HG03432 (cell line): ENCODE results near the gene KLRC1.
"Not testable (repeated sequence)": the region's sequence is repeated elsewhere in the genome, so short reads cannot be mapped to it uniquely, and the experiment has no call there.

Experiments used
- ATAC-seq: cut with Tn5 transposase; IDR thresholded peaks from one replicate; pipeline ENCODE4 v1.9.1; 2021; ENCODE audit warnings: mild to moderate bottlenecking, moderate library complexity; ENCODE audit not compliant: unreplicated experiment

Gene KLRC1

GRCh38 chr12:10453156-10453555 is at the start of gene KLRC1:
Gene KLRC1 (minus strand): TSS chr12:10453377. CDS start chr12:10451156, 2,221 bp downstream.
- no peak for ATAC-seq

GRCh38 chr12:10501030-10501429 is 47.9 kb upstream of the KLRC1 start:
- ATAC-seq: no peak

GRCh38 chr12:10498042-10498441 is 44.9 kb upstream of the KLRC1 start:
- no peak for ATAC-seq

- ATAC-seq: no peak
Measured at GRCh38 chr12:10497602-10498001, 44.4 kb upstream of the KLRC1 start.

GRCh38 chr12:10491766-10492165 is 38.6 kb upstream of the KLRC1 start:
- ATAC-seq: no peak

- ATAC-seq: not testable (repeated sequence)
Measured at GRCh38 chr12:10487328-10487727, 34.2 kb upstream of the KLRC1 start.

- ATAC-seq: not testable (repeated sequence)
Measured at GRCh38 chr12:10481901-10482300, 28.7 kb upstream of the KLRC1 start.

- ATAC-seq: not testable (repeated sequence)
Measured at GRCh38 chr12:10472808-10473207, 19.6 kb upstream of the KLRC1 start.

GRCh38 chr12:10469701-10470100 is 16.5 kb upstream of the KLRC1 start:
- no peak for ATAC-seq

GRCh38 chr12:10466311-10466710 is 13.1 kb upstream of the KLRC1 start:
- ATAC-seq: no peak

- ATAC-seq: no peak
Measured at GRCh38 chr12:10457760-10458159, 4.6 kb upstream of the KLRC1 start.

- no peak for ATAC-seq
Measured at GRCh38 chr12:10456856-10457255, 3.7 kb upstream of the KLRC1 start.

- ATAC-seq: no peak
Measured at GRCh38 chr12:10455766-10456165, 2.6 kb upstream of the KLRC1 start.

GRCh38 chr12:10454531-10454930 is 1.4 kb upstream of the KLRC1 start:
- ATAC-seq: no peak

- no peak for ATAC-seq
Measured at GRCh38 chr12:10448236-10448635, 4.9 kb downstream of the KLRC1 start.

GRCh38 chr12:10446052-10446451 is 7.1 kb downstream of the KLRC1 start:
- ATAC-seq: not testable (repeated sequence)

- not testable (repeated sequence) for ATAC-seq
Measured at GRCh38 chr12:10441144-10441543, 12.0 kb downstream of the KLRC1 start.

- ATAC-seq: not testable (repeated sequence)
Measured at GRCh38 chr12:10439608-10440274, 13.4 kb downstream of the KLRC1 start.

- ATAC-seq: not testable (repeated sequence)
Measured at GRCh38 chr12:10437601-10438000, 15.6 kb downstream of the KLRC1 start.

- not testable (repeated sequence) for ATAC-seq
Measured at GRCh38 chr12:10435816-10436215, 17.4 kb downstream of the KLRC1 start, which contains the start of gene KLRC2. Gene KLRC2 (minus strand): TSS chr12:10436010. CDS start chr12:10435986, 24 bp downstream.

GRCh38 chr12:10430623-10431022 is 22.6 kb downstream of the KLRC1 start:
- ATAC-seq: not testable (repeated sequence)

- ATAC-seq: not testable (repeated sequence)
Measured at GRCh38 chr12:10425938-10426337, 27.2 kb downstream of the KLRC1 start.
